GM13976 (cell line): ENCODE results near the gene FBXO21.

Source experiments
- DNase-seq: peaks from one replicate; pipeline ENCODE4 v3.0.0; 2012; ENCODE audit warnings: low spot score
- in situ Hi-C: fragments of 300-500 bp; cut with MboI; formaldehyde crosslinking; loops from one replicate; pipeline ENCODE4 v1.12.0; 2022; ENCODE audit warnings: low sequenced_read_pairs, mixed read lengths, inconsistent platforms; ENCODE audit not compliant: unreplicated experiment
- TF ChIP-seq, protein P1 (sequence below): IDR thresholded peaks from 2 replicates; pipeline ENCODE4 v1.5.1; 2012; ENCODE audit warnings: borderline replicate concordance, mild to moderate bottlenecking; ENCODE audit not compliant: insufficient read depth; ENCODE audit errors: extremely low read depth, missing control alignments, control extremely low read depth

FBXO21 gene

DNA sequence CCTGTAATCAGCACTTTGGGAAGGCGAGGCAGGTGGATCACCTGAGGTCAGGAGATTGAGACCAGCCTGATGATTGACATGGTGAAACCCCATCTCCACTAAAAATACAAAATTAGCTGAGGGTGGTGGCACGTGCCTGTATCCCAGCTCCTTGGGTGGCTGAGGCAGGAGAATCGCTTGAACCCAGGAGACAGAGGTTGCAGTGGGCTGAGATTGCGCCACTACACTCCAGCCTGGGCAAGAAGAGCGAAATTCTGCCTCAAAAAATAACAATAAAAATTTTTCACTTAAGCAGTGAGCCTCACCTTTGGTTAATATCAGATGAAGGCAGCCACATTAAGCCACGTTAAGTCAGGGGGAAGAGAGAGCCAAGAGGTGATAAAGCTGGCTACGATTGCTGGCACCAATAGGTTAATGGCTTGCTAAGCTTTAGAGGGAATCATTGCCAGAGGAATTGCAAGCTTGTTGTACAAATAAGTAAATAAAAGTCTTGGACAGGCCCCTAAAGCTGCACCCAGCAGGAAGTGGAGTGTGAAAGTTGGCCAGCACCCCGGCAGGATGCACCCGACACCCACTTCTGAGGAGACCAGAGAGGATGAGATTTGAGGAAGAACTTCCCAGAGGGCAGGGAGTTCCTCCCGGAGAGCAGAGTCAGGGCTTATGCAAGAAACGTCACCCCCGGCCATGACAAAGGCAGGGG, 49.7 kb downstream of the FBXO21 start:
- TF ChIP-seq, protein P1, sequence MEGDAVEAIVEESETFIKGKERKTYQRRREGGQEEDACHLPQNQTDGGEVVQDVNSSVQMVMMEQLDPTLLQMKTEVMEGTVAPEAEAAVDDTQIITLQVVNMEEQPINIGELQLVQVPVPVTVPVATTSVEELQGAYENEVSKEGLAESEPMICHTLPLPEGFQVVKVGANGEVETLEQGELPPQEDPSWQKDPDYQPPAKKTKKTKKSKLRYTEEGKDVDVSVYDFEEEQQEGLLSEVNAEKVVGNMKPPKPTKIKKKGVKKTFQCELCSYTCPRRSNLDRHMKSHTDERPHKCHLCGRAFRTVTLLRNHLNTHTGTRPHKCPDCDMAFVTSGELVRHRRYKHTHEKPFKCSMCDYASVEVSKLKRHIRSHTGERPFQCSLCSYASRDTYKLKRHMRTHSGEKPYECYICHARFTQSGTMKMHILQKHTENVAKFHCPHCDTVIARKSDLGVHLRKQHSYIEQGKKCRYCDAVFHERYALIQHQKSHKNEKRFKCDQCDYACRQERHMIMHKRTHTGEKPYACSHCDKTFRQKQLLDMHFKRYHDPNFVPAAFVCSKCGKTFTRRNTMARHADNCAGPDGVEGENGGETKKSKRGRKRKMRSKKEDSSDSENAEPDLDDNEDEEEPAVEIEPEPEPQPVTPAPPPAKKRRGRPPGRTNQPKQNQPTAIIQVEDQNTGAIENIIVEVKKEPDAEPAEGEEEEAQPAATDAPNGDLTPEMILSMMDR: no peak
- in situ Hi-C loops: no loop called here
- no peak for DNase-seq

DNA sequence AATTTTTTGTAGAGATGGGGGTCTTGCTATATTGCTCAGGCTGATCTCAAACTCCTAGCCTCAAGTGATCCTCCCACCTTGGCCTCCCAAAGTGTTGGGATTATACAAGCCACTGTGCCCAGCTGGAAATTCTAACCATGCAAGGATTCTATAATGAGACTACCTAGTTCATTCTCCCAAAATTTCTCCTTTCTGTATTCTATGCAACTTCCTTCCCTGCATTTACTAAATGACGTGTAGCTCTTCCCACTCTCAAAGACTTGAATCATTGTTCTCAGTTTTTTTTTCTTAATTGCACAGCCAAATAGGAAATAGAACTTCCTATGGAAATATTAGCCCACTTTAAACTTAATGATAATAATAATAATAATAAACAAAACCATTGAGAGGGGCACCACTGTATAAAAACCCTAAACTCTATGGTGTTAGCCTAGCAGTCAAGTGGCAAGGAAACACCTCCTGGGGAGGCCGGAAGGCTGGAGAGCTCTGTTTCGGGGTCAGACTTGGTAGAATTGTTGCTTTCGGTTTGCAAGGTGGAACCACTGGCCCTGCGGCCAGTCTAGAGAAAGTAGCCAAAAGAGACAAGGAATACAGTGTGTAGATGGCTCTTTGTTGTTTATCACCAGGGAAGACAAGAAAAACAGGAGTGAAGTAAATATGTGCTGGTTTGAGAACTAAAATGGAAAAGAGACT, 51.1 kb downstream of the FBXO21 start:
- in situ Hi-C loops: no loop called here
- TF ChIP-seq, protein P1: no peak
- no peak for DNase-seq

DNA sequence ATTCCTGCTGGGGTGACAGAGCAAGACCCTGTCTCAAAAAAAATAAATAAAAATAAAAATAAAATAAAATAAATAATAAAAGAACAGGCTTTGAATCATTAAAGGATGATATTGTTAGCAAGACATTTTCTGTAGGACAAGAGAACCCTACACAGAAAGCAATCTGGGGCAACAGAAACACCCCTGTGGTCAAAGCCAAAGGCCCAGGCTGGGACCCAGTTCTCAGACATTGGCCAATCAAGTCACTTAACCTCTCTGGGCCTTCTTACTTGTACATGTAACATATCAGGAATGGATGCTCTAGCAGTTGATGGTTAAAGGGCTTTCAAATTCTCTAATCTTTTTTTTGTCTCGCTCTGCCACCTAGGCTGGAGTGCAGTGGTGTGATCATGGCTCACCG, 55.5 kb downstream of the FBXO21 start:
- in situ Hi-C loops: no loop called here
- DNase-seq: no peak
- TF ChIP-seq, protein P1: no peak

DNA sequence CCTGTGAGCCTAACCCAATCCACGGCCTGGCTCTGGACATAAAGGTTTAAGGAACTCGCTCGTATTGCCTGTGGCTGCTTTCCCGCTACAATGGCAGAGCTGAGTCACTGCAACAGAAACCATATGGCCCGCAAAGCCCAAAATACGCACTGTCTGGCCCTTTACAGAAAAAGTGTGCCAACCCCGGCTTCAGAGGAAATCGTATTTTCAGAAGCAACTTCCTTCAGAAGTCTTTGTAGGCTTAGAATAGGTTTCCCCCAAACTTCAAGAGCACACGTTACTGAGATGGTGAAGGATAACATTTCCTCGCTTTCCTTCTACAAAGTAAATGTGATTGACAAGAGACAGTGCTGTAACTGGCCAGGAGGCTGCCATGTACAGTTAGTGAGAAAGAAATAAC, 56.2 kb downstream of the FBXO21 start:
- DNase-seq: no peak
- TF ChIP-seq, protein P1: no peak
- in situ Hi-C loops: no loop called here

DNA sequence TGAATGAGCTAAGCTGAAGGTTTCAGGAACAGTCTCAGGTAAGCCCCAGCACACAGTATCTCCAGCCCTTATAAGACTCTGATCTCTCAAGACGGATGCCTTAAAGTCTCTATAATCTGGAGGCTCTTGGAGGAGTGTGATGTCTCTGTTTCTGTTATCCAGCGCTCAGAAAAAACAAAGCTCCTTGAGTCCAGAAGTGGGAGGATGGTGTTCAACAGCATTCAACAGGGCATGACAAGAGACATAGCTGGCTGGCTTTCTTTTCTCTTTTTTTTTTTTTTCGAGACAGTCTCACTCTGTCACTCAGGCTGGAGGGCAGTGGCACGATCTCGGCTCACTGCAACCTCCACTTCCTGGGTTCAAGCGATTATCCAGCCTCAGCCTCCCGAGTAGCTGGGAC, 59.5 kb downstream of the FBXO21 start:
- in situ Hi-C loops: no loop called here
- TF ChIP-seq, protein P1: no peak
- DNase-seq: no peak

DNA sequence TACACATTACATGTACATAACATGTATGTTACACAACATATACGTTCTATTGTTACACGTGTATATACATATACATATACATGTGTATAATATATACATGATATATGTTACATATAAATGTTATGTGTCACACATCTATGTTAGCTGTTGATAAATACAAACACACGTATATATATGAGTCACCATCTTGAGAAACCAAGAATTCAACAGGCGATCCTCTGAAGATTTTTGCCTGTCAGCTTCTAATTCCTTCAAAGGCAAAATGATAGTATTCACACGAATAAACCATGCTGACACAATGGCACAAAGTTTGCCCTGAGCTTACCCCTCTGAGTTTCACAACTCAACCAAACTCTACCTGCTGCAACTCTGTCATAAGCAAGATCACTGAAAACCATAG, 60.9 kb downstream of the FBXO21 start:
- no peak for DNase-seq
- in situ Hi-C loops: no loop called here
- TF ChIP-seq, protein P1: no peak
